Subcutaneous abdominal adipose tissue (tissue), 5 donors: Measurements from ENCODE around the gene DIRAS1.
A peak's percentile ranks its signal among the peaks of the same experiment; 100 is the strongest.

Source experiments
- H3K27ac ChIP-seq: one replicate; pipeline ENCODE4 v1.7.0; 2013; ENCODE audit warnings: low read depth, mild to moderate bottlenecking, inconsistent platforms, low read length, moderate library complexity
- H3K27me3 ChIP-seq, 5 donors: one replicate each; pipeline ENCODE4 v1.7.0; 2013; ENCODE audit warnings: low read length in 5 of 5, inconsistent platforms in 1 of 5; ENCODE audit not compliant: control insufficient read depth in 5 of 5, insufficient read depth in 4 of 5
- H3K36me3 ChIP-seq, 5 donors: one replicate each; pipeline ENCODE4 v1.7.0; 2013; ENCODE audit warnings: low read length in 5 of 5; ENCODE audit not compliant: control insufficient read depth in 5 of 5, insufficient read depth in 5 of 5
- H3K4me1 ChIP-seq, 5 donors: one replicate each; pipeline ENCODE4 v1.7.0; 2013; ENCODE audit warnings: low read length in 5 of 5, mild to moderate bottlenecking in 3 of 5, moderate library complexity in 1 of 5; ENCODE audit not compliant: control insufficient read depth in 5 of 5, insufficient read depth in 5 of 5
- H3K4me3 ChIP-seq, 5 donors: one replicate each; pipeline ENCODE4 v1.7.0; 2013; ENCODE audit warnings: low read length in 5 of 5, low read depth in 1 of 5
- H3K9ac ChIP-seq, 5 donors: one replicate each; pipeline ENCODE4 v1.7.0; 2013; ENCODE audit warnings: low read length in 5 of 5, mild to moderate bottlenecking in 4 of 5, moderate library complexity in 3 of 5
- H3K9me3 ChIP-seq, 5 donors: one replicate each; pipeline ENCODE4 v1.7.0; 2013; ENCODE audit warnings: low read length in 5 of 5; ENCODE audit not compliant: control insufficient read depth in 5 of 5
- donor health status: healthy.
- donor health status: healthy.
- donor health status: healthy.
- donor health status: healthy.
- donor health status: healthy.

The DIRAS1 gene

GRCh38 chr19:2736550-2737190 is 15.5 kb upstream of the DIRAS1 start:
- H3K27me3 ChIP-seq: peaks cover 0 to 3% (median 3%) of the 10 kb centered on the region in 5 donors
- peaks cover 0 to 5% (median 0%) of the 10 kb centered on the region in 5 donors for H3K9me3 ChIP-seq
- peaks cover 6 to 28% (median 23%) of the 10 kb centered on the region in 5 donors for H3K4me1 ChIP-seq
- no peak overlapping the region for H3K27ac ChIP-seq
- no peak overlapping the region for H3K9ac ChIP-seq
- H3K36me3 ChIP-seq: peaks cover 0 to 47% (median 31%) of the 10 kb centered on the region in 5 donors
- no peak overlapping the region for H3K4me3 ChIP-seq

- H3K4me3 ChIP-seq: no peak overlapping the region
- peaks cover 6 to 28% (median 23%) of the 10 kb centered on the region in 5 donors for H3K4me1 ChIP-seq
- peaks cover 0 to 5% (median 0%) of the 10 kb centered on the region in 5 donors for H3K9me3 ChIP-seq
- no peak overlapping the region for H3K27ac ChIP-seq
- H3K9ac ChIP-seq: no peak overlapping the region
- no peaks in the 10 kb centered on the region for H3K27me3 ChIP-seq
- H3K36me3 ChIP-seq: peaks cover 0 to 47% (median 31%) of the 10 kb centered on the region in 5 donors
These were observed 14.2 kb upstream of the DIRAS1 start for GRCh38 chr19:2735374-2735773.

GRCh38 chr19:2734589-2735288 is 13.6 kb upstream of the DIRAS1 start:
- Histone ChIP-seq H3K9me3 (peaks cover 0 to 5% (median 0%) of the 10 kb centered on the region in 5 donors), H3K4me3 (no peak overlapping the region), H3K27me3 (no peaks in the 10 kb centered on the region), H3K4me1 (peaks cover 6 to 27% (median 22%) of the 10 kb centered on the region in 5 donors), H3K9ac (no peak overlapping the region), H3K36me3 (peaks cover 0 to 47% (median 31%) of the 10 kb centered on the region in 5 donors), H3K27ac (no peak overlapping the region)

- Histone ChIP-seq H3K4me1 (peaks cover 3 to 21% (median 16%) of the 10 kb centered on the region in 5 donors), H3K27me3 (no peaks in the 10 kb centered on the region), H3K36me3 (peaks cover 0 to 47% (median 31%) of the 10 kb centered on the region in 5 donors), H3K9me3 (peaks cover 0 to 5% (median 0%) of the 10 kb centered on the region in 5 donors), H3K4me3 (peak overlapping the region in 2 of 5 donors; percentile 4 to 12), H3K27ac (no peak overlapping the region), H3K9ac (no peak overlapping the region)
These were observed 12.9 kb upstream of the DIRAS1 start for GRCh38 chr19:2733930-2734588.

GRCh38 chr19:2732883-2733282 is 11.7 kb upstream of the DIRAS1 start:
- H3K9ac ChIP-seq: no peak overlapping the region
- H3K27ac ChIP-seq: no peak overlapping the region
- peaks cover 0 to 47% (median 31%) of the 10 kb centered on the region in 5 donors for H3K36me3 ChIP-seq
- peaks cover 0 to 5% (median 0%) of the 10 kb centered on the region in 5 donors for H3K9me3 ChIP-seq
- H3K27me3 ChIP-seq: peaks cover 0 to 5% (median 3%) of the 10 kb centered on the region in 5 donors
- no peak overlapping the region for H3K4me3 ChIP-seq
- H3K4me1 ChIP-seq: peaks cover 3 to 14% (median 11%) of the 10 kb centered on the region in 5 donors

- H3K4me3 ChIP-seq: no peak overlapping the region
- peaks cover 0 to 47% (median 31%) of the 10 kb centered on the region in 5 donors for H3K36me3 ChIP-seq
- H3K9me3 ChIP-seq: peaks cover 0 to 5% (median 0%) of the 10 kb centered on the region in 5 donors
- peaks cover 3 to 14% (median 11%) of the 10 kb centered on the region in 5 donors for H3K4me1 ChIP-seq
- H3K27me3 ChIP-seq: peaks cover 5 to 12% (median 9%) of the 10 kb centered on the region in 5 donors
- no peak overlapping the region for H3K27ac ChIP-seq
- H3K9ac ChIP-seq: no peak overlapping the region
These were observed 11.1 kb upstream of the DIRAS1 start for GRCh38 chr19:2732157-2732725.

GRCh38 chr19:2731181-2731995 is 10.2 kb upstream of the DIRAS1 start:
- Histone ChIP-seq H3K36me3 (peaks cover 0 to 39% (median 24%) of the 10 kb centered on the region in 5 donors), H3K27me3 (peaks cover 13 to 20% (median 17%) of the 10 kb centered on the region in 5 donors), H3K4me3 (no peak overlapping the region), H3K9me3 (peaks cover 0 to 4% (median 0%) of the 10 kb centered on the region in 5 donors), H3K9ac (no peak overlapping the region), H3K27ac (no peak overlapping the region), H3K4me1 (peaks cover 3 to 14% (median 11%) of the 10 kb centered on the region in 5 donors)

- Histone ChIP-seq H3K9me3 (no peaks in the 10 kb centered on the region), H3K27ac (no peak overlapping the region), H3K36me3 (peaks cover 0 to 28% (median 17%) of the 10 kb centered on the region in 5 donors), H3K27me3 (peaks cover 15 to 24% (median 19%) of the 10 kb centered on the region in 5 donors), H3K4me3 (no peak overlapping the region), H3K4me1 (peaks cover 3 to 14% (median 11%) of the 10 kb centered on the region in 5 donors), H3K9ac (no peak overlapping the region)
These were observed 9.0 kb upstream of the DIRAS1 start for GRCh38 chr19:2729943-2730818.
